ENCODE measurements around the gene FBXL12.
"Not testable (repeated sequence)": the region's sequence is repeated elsewhere in the genome, so short reads cannot be mapped to it uniquely, and the experiment has no call there.

FBXL12 gene

GRCh38 chr19:9793071-9793591 is 25.7 kb downstream of the FBXL12 start:
- peak overlapping the region; percentile 92 to 95 for H3K4me3 Mint-ChIP-seq
- peaks cover 14 to 26% of the 10 kb centered on the region in 2 donors for H3K4me1 Mint-ChIP-seq (ENCODE audit: low read depth in 2 of 2)
- H3K9me3 Mint-ChIP-seq = no peaks in the 10 kb centered on the region
- ATAC-seq (replicated peaks) (peak; percentile 28), DNase-seq (peak in 1 of 3 experiments; percentile 40)
- H3K36me3 Mint-ChIP-seq (ENCODE audit: insufficient read depth) = peaks cover 17% of the 10 kb centered on the region
- peak overlapping the region; percentile 95 for H3K27ac Mint-ChIP-seq
- H3K27me3 Mint-ChIP-seq = no peaks in the 10 kb centered on the region

DNA sequence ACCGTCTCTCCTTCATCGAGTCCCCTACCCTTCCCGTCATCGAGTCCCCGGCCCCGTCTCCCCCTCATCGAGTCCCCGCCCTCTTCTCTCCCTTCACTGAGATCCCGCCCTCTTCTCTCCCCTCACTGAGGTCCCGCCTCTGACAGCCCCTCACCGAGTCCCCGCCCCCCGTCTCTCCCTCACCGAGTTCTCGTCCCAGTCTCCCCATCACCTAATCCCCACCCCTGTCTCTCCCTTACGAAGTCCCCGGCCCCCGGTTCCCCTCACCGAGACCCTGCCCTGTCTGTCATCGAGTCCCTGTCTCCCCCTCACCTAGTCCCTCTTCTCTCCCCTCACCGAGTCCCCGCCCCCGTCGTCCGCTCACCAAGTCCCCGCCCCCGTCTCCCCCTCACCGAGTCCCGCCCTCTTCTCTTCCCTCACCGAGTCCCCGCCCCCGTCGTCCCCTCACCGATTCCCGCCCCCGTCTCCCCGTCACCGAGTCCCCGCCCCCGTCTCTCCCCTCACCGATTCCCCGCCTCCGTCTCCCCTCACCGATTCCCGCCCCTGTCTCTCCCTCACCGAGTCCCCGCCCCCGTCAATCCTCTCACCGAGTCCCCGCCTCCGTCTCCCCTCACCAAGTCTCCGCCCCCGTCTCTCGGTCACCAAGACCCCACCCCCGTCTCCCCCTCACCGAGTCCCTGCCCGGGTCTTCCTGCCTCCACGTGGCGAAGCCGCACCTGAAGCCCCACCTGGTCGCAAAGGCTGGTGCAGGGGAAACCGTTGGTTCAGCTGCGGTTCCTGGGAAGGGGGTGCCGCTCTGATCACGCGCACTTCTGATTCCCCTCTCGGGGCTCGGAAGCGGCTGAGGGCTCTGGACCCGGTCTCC is 26.4 kb downstream of the FBXL12 start:
- ATAC-seq (replicated peaks) (peak; percentile 47), DNase-seq (peak; percentile 85 to 90 (median 88))
- H3K4me3 Mint-ChIP-seq = peak overlapping the region; percentile 92 to 95
- H3K27me3 Mint-ChIP-seq = no peaks in the 10 kb centered on the region
- peaks cover 14 to 26% of the 10 kb centered on the region in 2 donors for H3K4me1 Mint-ChIP-seq (ENCODE audit: low read depth in 2 of 2)
- peaks cover 17% of the 10 kb centered on the region for H3K36me3 Mint-ChIP-seq (ENCODE audit: insufficient read depth)
- H3K27ac Mint-ChIP-seq = peak overlapping the region; percentile 95
- no peaks in the 10 kb centered on the region for H3K9me3 Mint-ChIP-seq

- H3K4me1 Mint-ChIP-seq (ENCODE audit: low read depth in 2 of 2) = peaks cover 15 to 27% of the 10 kb centered on the region in 2 donors
- peak; percentile 85 to 92 (median 86) for DNase-seq
- no peaks in the 10 kb centered on the region for H3K9me3 Mint-ChIP-seq
- peaks cover 17% of the 10 kb centered on the region for H3K36me3 Mint-ChIP-seq (ENCODE audit: insufficient read depth)
- peak overlapping the region; percentile 92 to 95 for H3K4me3 Mint-ChIP-seq
- H3K27ac Mint-ChIP-seq = peak overlapping the region; percentile 95
- H3K27me3 Mint-ChIP-seq = no peaks in the 10 kb centered on the region
- ATAC-seq (replicated peaks) = peak; percentile 44
Measured at GRCh38 chr19:9791552-9792205, 27.2 kb downstream of the FBXL12 start.

GRCh38 chr19:9791073-9791367 is 27.9 kb downstream of the FBXL12 start:
- not testable (repeated sequence) for H3K9me3 Mint-ChIP-seq; H3K27me3 Mint-ChIP-seq; DNase-seq; ATAC-seq (replicated peaks)
- Mint-ChIP-seq H3K27ac (peak overlapping the region; percentile 95), H3K4me1 (ENCODE audit: low read depth in 2 of 2) (peaks cover 17 to 27% of the 10 kb centered on the region in 2 donors), H3K36me3 (ENCODE audit: insufficient read depth) (peaks cover 21% of the 10 kb centered on the region), H3K4me3 (peak overlapping the region; percentile 92 to 95)

- H3K9me3 Mint-ChIP-seq; H3K4me3 Mint-ChIP-seq; ATAC-seq (replicated peaks); H3K27ac Mint-ChIP-seq; H3K27me3 Mint-ChIP-seq; DNase-seq: not testable (repeated sequence)
- Mint-ChIP-seq H3K36me3 (ENCODE audit: insufficient read depth) (peaks cover 30% of the 10 kb centered on the region), H3K4me1 (ENCODE audit: low read depth in 2 of 2) (peaks cover 28 to 37% of the 10 kb centered on the region in 2 donors)
Measured at GRCh38 chr19:9789579-9789978, 29.3 kb downstream of the FBXL12 start.

GRCh38 chr19:9789066-9789465 is 29.8 kb downstream of the FBXL12 start:
- Mint-ChIP-seq H3K27ac (no peak overlapping the region), H3K9me3 (no peaks in the 10 kb centered on the region), H3K4me1 (ENCODE audit: low read depth in 2 of 2) (peaks cover 28 to 37% of the 10 kb centered on the region in 2 donors), H3K36me3 (ENCODE audit: insufficient read depth) (peaks cover 28% of the 10 kb centered on the region), H3K4me3 (no peak overlapping the region), H3K27me3 (no peaks in the 10 kb centered on the region)
- no peak for ATAC-seq (replicated peaks)
- DNase-seq = no peak

- Mint-ChIP-seq H3K36me3 (ENCODE audit: insufficient read depth) (peaks cover 28% of the 10 kb centered on the region), H3K4me1 (ENCODE audit: low read depth in 2 of 2) (peaks cover 30 to 37% of the 10 kb centered on the region in 2 donors)
- not testable (repeated sequence) for H3K4me3 Mint-ChIP-seq; H3K9me3 Mint-ChIP-seq; H3K27ac Mint-ChIP-seq; ATAC-seq (replicated peaks); H3K27me3 Mint-ChIP-seq; DNase-seq
Measured at GRCh38 chr19:9788604-9789003, 30.3 kb downstream of the FBXL12 start.

- Mint-ChIP-seq H3K4me1 (ENCODE audit: low read depth in 2 of 2) (peaks cover 24 to 27% of the 10 kb centered on the region in 2 donors), H3K27me3 (no peaks in the 10 kb centered on the region), H3K27ac (peak overlapping the region; percentile 94 to 95), H3K36me3 (ENCODE audit: insufficient read depth) (peaks cover 16% of the 10 kb centered on the region), H3K9me3 (no peaks in the 10 kb centered on the region), H3K4me3 (peak overlapping the region; percentile 89 to 91)
- ATAC-seq (replicated peaks) = no peak
- DNase-seq = no peak
Measured at GRCh38 chr19:9786819-9787218, 32.1 kb downstream of the FBXL12 start.

- Mint-ChIP-seq H3K36me3 (ENCODE audit: insufficient read depth) (peaks cover 16% of the 10 kb centered on the region), H3K4me1 (ENCODE audit: low read depth in 2 of 2) (peaks cover 22 to 23% of the 10 kb centered on the region in 2 donors), H3K9me3 (no peaks in the 10 kb centered on the region), H3K27ac (peak overlapping the region; percentile 94 to 95), H3K27me3 (no peaks in the 10 kb centered on the region), H3K4me3 (peak overlapping the region; percentile 89 to 91)
- ATAC-seq (replicated peaks) = no peak
- DNase-seq = no peak
Measured at GRCh38 chr19:9786342-9786741, 32.5 kb downstream of the FBXL12 start.

GRCh38 chr19:9785367-9786331 is 33.2 kb downstream of the FBXL12 start:
- H3K36me3 Mint-ChIP-seq (ENCODE audit: insufficient read depth) = peaks cover 16% of the 10 kb centered on the region
- H3K4me3 Mint-ChIP-seq = peak overlapping the region; percentile 89 to 91
- ATAC-seq (replicated peaks) = peak; percentile 79
- H3K4me1 Mint-ChIP-seq (ENCODE audit: low read depth in 2 of 2) = peaks cover 20 to 22% of the 10 kb centered on the region in 2 donors
- H3K9me3 Mint-ChIP-seq = no peaks in the 10 kb centered on the region
- no peaks in the 10 kb centered on the region for H3K27me3 Mint-ChIP-seq
- peak; percentile 84 to 95 (median 90) for DNase-seq
- H3K27ac Mint-ChIP-seq = peak overlapping the region; percentile 94 to 95

GRCh38 chr19:9784163-9784496 is 34.7 kb downstream of the FBXL12 start:
- DNase-seq; H3K27ac Mint-ChIP-seq; H3K9me3 Mint-ChIP-seq; ATAC-seq (replicated peaks); H3K27me3 Mint-ChIP-seq: not testable (repeated sequence)
- peaks cover 13% of the 10 kb centered on the region for H3K36me3 Mint-ChIP-seq (ENCODE audit: insufficient read depth)
- H3K4me3 Mint-ChIP-seq = peak overlapping the region in 1 of 2 donors; percentile 17
- H3K4me1 Mint-ChIP-seq (ENCODE audit: low read depth in 2 of 2) = peaks cover 19 to 20% of the 10 kb centered on the region in 2 donors

DNA sequence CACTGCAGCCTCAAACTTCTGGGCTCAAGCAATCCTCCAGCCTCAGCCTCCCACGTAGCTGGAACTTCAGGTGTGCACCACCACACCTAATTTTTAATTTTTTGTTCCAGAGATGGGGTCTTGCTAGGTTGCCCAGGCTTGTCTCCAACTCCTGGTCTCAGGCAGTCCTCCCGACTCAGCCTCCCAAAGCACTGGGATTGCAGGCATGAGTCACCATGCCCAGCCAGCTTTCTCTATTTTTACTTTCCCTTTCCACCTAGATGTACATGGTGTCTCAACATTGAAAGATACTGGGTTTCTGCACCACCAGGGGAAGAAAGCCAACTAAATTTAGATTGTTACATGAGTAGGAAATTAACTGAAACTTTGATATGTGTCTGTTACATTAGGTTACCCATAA is 36.5 kb downstream of the FBXL12 start:
- Mint-ChIP-seq H3K27ac (peak overlapping the region in 1 of 2 donors; percentile 47), H3K4me3 (no peak overlapping the region), H3K27me3 (no peaks in the 10 kb centered on the region), H3K4me1 (ENCODE audit: low read depth in 2 of 2) (peaks cover 19 to 20% of the 10 kb centered on the region in 2 donors), H3K36me3 (ENCODE audit: insufficient read depth) (peaks cover 16% of the 10 kb centered on the region), H3K9me3 (no peaks in the 10 kb centered on the region)
- no peak for DNase-seq
- ATAC-seq (replicated peaks) = no peak
